ENCODE data around the gene ACSF3. TPM values are rescaled to one million over a fixed set of nuclear protein-coding genes. Genes with fewer than 3 reads are reported as not detected.

The ACSF3 gene
- total and polyA plus RNA-seq, 2 donors (not counting 1 experiment from before 2014, with no cell fraction given) = 45.2 to 113 TPM

- H2AFZ ChIP-seq (ENCODE audit: insufficient read depth, low read depth, low read length, poor library complexity, severe bottlenecking) = no peak overlapping the region
- no peak overlapping the region for H3K27ac ChIP-seq (ENCODE audit: low read length in 2 of 2)
- no peak for TF ChIP-seq EZH2 (IDR thresholded peaks at IDR 0.05; ENCODE audit: borderline replicate concordance, insufficient read depth, low read depth, low read length, poor library complexity, severe bottlenecking)
- H3K27me3 Mint-ChIP-seq = peaks cover 29% of the 10 kb centered on the region
- peaks cover 0 to 11% (median 4%) of the 10 kb centered on the region in 4 experiments for H3K27me3 ChIP-seq (replicated peaks in 1 of 4; ENCODE audit: control extremely low read depth in 1 of 4, control insufficient read depth in 3 of 4, insufficient read depth in 4 of 4, low read length in 3 of 4)
- H3K9me3 ChIP-seq (ENCODE audit: control extremely low read depth in 1 of 3, control insufficient read depth in 2 of 3, insufficient read depth in 1 of 3, low read length in 2 of 3) = no peaks in the 10 kb centered on the region
- no peak overlapping the region for H3K4me3 ChIP-seq (ENCODE audit: control extremely low read depth in 1 of 5, extremely low read depth in 1 of 5, insufficient read depth in 1 of 5, low read depth in 2 of 5, low read length in 4 of 5)
- H3K79me2 ChIP-seq (ENCODE audit: control insufficient read depth, insufficient read depth, low read length) = peaks cover 7% of the 10 kb centered on the region
- peaks cover 13% of the 10 kb centered on the region for H3K4me1 Mint-ChIP-seq
- ChIA-PET CTCF (interaction anchor here (0.7 kb wide), 1 partner anchor 55 kb away, joined by 3 read pairs; no protein-coding TSS in a partner anchor), POLR2A (no interaction called here)
- no peak overlapping the region for H3K4me3 Mint-ChIP-seq
- H3K9me3 Mint-ChIP-seq (ENCODE audit: insufficient read depth) = no peaks in the 10 kb centered on the region
- H3K27ac Mint-ChIP-seq = no peak overlapping the region
- no peak for DNase-seq
- H3K36me3 ChIP-seq (replicated peaks in 1 of 2; ENCODE audit: control extremely low read depth in 1 of 2, control insufficient read depth in 1 of 2, extremely low read depth in 1 of 2, insufficient read depth in 2 of 2, low read length in 1 of 2) = no peaks in the 10 kb centered on the region
- no peak overlapping the region for H3K9ac ChIP-seq (ENCODE audit: low read length)
- H4K20me1 ChIP-seq (ENCODE audit: control insufficient read depth, insufficient read depth, low read length, poor library complexity, severe bottlenecking) = no peaks in the 10 kb centered on the region
- H3K4me1 ChIP-seq (ENCODE audit: control insufficient read depth in 2 of 2, insufficient read depth in 2 of 2, low read length in 2 of 2) = peaks cover 4 to 14% of the 10 kb centered on the region in 2 donors
- no peak overlapping the region for H3K4me2 ChIP-seq (replicated peaks; ENCODE audit: low read depth, low read length, poor library complexity, severe bottlenecking)
- no peak for ATAC-seq (ENCODE audit: low read depth)
- intact Hi-C loops (cut with micrococcal nuclease) = no loop called here
- 84% methylated on average over 11 of the region's 13 CpGs for WGBS (ENCODE audit: insufficient coverage)
Measured at GRCh38 chr16:89089120-89089519, 4.5 kb upstream of the ACSF3 start.

- ATAC-seq (ENCODE audit: low read depth) (no peak), DNase-seq (no peak)
- TF ChIP-seq CTCF (IDR thresholded peaks at IDR 0.05) (no peak), EZH2 (IDR thresholded peaks at IDR 0.05; ENCODE audit: borderline replicate concordance, insufficient read depth, low read depth, low read length, poor library complexity, severe bottlenecking) (no peak)
- Histone ChIP-seq H3K9me3 (ENCODE audit: control extremely low read depth in 1 of 3, control insufficient read depth in 2 of 3, insufficient read depth in 1 of 3, low read length in 2 of 3) (no peaks in the 10 kb centered on the region), H3K4me2 (replicated peaks; ENCODE audit: low read depth, low read length, poor library complexity, severe bottlenecking) (no peak overlapping the region), H3K27me3 (replicated peaks in 1 of 4; ENCODE audit: control extremely low read depth in 1 of 4, control insufficient read depth in 3 of 4, insufficient read depth in 4 of 4, low read length in 3 of 4) (peaks cover 0 to 11% (median 4%) of the 10 kb centered on the region in 4 experiments), H2AFZ (ENCODE audit: insufficient read depth, low read depth, low read length, poor library complexity, severe bottlenecking) (no peak overlapping the region), H3K4me1 (ENCODE audit: control insufficient read depth in 2 of 2, insufficient read depth in 2 of 2, low read length in 2 of 2) (peaks cover 10 to 18% of the 10 kb centered on the region in 2 donors), H3K4me3 (ENCODE audit: control extremely low read depth in 1 of 5, extremely low read depth in 1 of 5, insufficient read depth in 1 of 5, low read depth in 2 of 5, low read length in 4 of 5) (no peak overlapping the region), H3K36me3 (replicated peaks in 1 of 2; ENCODE audit: control extremely low read depth in 1 of 2, control insufficient read depth in 1 of 2, extremely low read depth in 1 of 2, insufficient read depth in 2 of 2, low read length in 1 of 2) (no peaks in the 10 kb centered on the region), H3K79me2 (ENCODE audit: control insufficient read depth, insufficient read depth, low read length) (peaks cover 18% of the 10 kb centered on the region), H3K27ac (ENCODE audit: low read length in 2 of 2) (no peak overlapping the region), H4K20me1 (ENCODE audit: control insufficient read depth, insufficient read depth, low read length, poor library complexity, severe bottlenecking) (peaks cover 10% of the 10 kb centered on the region), H3K9ac (ENCODE audit: low read length) (no peak overlapping the region)
- no peak overlapping the region for H3K4me3 Mint-ChIP-seq
- peaks cover 29% of the 10 kb centered on the region for H3K27me3 Mint-ChIP-seq
- WGBS (ENCODE audit: insufficient coverage) = 87% methylated on average over 14 of the region's 16 CpGs
- peaks cover 15% of the 10 kb centered on the region for H3K4me1 Mint-ChIP-seq
- intact Hi-C loops (cut with micrococcal nuclease) = loop anchor here (10.0 kb wide), 2 partner anchors 55 to 125 kb away; partner anchors contain the start of gene ZNF778
- H3K9me3 Mint-ChIP-seq (ENCODE audit: insufficient read depth) = no peaks in the 10 kb centered on the region
- no peak overlapping the region for H3K27ac Mint-ChIP-seq
- ChIA-PET POLR2A (no interaction called here), CTCF (no interaction called here)
Measured at GRCh38 chr16:89090182-89090630, 3.4 kb upstream of the ACSF3 start.

Measured in B cell (primary cell).